ENCODE measurements around the gene KCNMB2. TPM values are rescaled to one million over a fixed set of nuclear protein-coding genes. Genes with fewer than 3 reads are reported as not detected.

The KCNMB2 gene
- total and polyA plus RNA-seq, 8 donors: 0.69 to 38.0 (median 2.3) TPM

DNA sequence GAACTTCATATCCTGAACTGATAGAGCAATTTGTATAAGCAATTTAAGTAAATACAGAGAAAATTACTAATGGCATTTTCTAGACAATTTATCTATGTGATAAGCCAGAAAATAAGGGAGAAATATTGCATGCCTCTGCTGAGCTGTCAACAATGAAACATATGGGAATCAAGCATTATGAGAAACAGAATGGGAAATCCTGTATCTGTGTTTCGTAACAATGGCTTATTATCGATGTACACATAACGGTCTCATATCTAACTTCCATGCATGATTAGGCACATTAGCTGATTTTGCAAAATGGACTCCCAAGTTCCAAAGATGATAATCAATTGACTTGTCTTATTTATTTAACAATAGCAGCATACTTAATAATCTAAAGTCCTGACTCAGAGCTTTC is 30.4 kb upstream of the KCNMB2 start:
- intact Hi-C loops (cut with DNase I): no loop called here
- no peak for FAIRE-seq

DNA sequence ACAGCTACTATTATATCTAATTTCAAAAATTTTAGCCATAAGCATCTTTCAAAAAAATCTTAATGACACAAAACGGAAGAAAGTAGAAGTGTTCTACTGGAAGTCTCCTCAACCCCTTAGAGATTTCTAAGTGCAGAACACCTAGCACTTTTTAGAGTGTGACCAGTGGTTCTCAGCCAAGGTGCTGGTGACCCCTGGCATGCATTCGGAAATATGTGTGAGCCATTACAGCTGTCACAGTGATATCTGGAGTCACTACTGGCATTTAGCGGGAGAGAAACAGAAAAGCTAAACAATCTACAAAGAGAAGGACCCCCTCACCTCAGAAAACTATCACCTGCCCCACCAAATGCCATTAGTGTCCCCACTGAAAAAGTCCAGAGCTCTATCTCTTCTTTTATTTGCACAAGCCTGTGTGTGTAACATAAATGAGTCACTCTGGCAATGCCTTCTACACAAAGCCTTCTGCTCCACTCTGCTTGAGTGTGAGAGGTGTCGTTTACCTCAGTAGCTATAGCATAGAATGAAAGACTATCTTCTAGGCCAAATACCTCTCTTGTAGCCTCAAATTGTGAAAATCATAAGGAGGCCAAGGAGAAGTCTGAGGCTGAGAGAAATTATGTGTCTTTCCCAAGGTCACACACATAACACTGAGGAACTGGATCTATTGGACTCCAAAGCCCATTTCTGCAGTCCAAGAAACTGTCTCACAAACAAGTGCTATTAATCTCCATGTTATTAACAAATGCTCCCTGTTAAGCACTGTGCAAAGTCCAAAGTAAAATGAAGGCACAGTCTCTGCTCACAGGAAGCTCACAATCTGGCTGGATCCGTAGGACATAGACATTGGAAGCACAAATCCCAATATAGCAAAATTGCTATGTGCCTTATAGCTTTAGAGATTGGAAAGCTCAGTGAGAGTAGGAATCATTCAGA is 28.5 kb upstream of the KCNMB2 start:
- Histone ChIP-seq H3K27ac (peak overlapping the region; percentile 41 to 79 (median 64)), H3K4me3 (no peak overlapping the region), H3K9me3 (no peaks in the 10 kb centered on the region), H3K27me3 (no peaks in the 10 kb centered on the region), H3K36me3 (no peaks in the 10 kb centered on the region), H3K4me1 (peaks cover 16 to 38% (median 36%) of the 10 kb centered on the region in 3 donors)
- no peak for FAIRE-seq
- peak; percentile 86 to 91 (median 89) for ATAC-seq
- intact Hi-C loops (cut with DNase I): no loop called here
- WGBS, 2 donors: 20 to 21% methylated on average over 5 of the region's 5 CpGs
- TF ChIP-seq, protein P1, sequence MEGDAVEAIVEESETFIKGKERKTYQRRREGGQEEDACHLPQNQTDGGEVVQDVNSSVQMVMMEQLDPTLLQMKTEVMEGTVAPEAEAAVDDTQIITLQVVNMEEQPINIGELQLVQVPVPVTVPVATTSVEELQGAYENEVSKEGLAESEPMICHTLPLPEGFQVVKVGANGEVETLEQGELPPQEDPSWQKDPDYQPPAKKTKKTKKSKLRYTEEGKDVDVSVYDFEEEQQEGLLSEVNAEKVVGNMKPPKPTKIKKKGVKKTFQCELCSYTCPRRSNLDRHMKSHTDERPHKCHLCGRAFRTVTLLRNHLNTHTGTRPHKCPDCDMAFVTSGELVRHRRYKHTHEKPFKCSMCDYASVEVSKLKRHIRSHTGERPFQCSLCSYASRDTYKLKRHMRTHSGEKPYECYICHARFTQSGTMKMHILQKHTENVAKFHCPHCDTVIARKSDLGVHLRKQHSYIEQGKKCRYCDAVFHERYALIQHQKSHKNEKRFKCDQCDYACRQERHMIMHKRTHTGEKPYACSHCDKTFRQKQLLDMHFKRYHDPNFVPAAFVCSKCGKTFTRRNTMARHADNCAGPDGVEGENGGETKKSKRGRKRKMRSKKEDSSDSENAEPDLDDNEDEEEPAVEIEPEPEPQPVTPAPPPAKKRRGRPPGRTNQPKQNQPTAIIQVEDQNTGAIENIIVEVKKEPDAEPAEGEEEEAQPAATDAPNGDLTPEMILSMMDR (IDR thresholded peaks at IDR 0.05): no peak
- DNase-seq: peak in 3 of 6 donors; percentile 20 to 31 (median 29)

More for the DNA sequence above, 30.4 kb upstream of the KCNMB2 start:
- Histone ChIP-seq H3K27ac (no peak overlapping the region), H3K27me3 (no peaks in the 10 kb centered on the region), H3K9me3 (no peaks in the 10 kb centered on the region), H3K36me3 (no peaks in the 10 kb centered on the region), H3K4me3 (no peak overlapping the region), H3K4me1 (peaks cover 16 to 38% (median 36%) of the 10 kb centered on the region in 3 donors)
- no peak for ATAC-seq
- TF ChIP-seq, protein P1 (IDR thresholded peaks at IDR 0.05): no peak
- 43 to 45% methylated on average over 3 of the region's 3 CpGs for WGBS, 2 donors
- DNase-seq: no peak

DNA sequence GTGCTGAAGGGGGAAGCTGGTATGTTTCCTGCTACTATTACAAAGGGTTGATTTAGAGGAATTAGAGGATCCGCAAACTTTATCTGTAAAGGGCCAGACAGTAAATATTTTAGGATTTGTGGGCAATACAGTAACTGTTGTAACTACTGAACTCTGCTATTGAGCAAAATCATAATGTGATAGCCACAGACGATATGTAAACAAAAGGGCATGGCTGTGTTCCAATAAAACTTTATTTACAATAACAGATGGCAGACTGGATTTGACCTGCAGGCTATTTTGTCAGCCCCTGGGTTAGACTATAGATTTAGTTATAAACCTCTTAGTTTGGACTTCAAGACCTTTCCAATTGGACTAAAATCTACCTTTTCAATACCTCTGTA is 27.8 kb upstream of the KCNMB2 start:
- H3K9me3 ChIP-seq: no peaks in the 10 kb centered on the region
- no peaks in the 10 kb centered on the region for H3K27me3 ChIP-seq
- H3K27ac ChIP-seq: peak overlapping the region; percentile 41 to 79 (median 64)
- intact Hi-C loops (cut with DNase I): no loop called here
- ATAC-seq (peak; percentile 23 to 33 (median 25)), DNase-seq (no peak), FAIRE-seq (no peak)
- peaks cover 16 to 38% (median 36%) of the 10 kb centered on the region in 3 donors for H3K4me1 ChIP-seq
- 26 to 28% methylated on average over 2 of the region's 2 CpGs for WGBS, 2 donors
- TF ChIP-seq, protein P1 (IDR thresholded peaks at IDR 0.05): no peak
- H3K36me3 ChIP-seq: no peaks in the 10 kb centered on the region
- H3K4me3 ChIP-seq: no peak overlapping the region

DNA sequence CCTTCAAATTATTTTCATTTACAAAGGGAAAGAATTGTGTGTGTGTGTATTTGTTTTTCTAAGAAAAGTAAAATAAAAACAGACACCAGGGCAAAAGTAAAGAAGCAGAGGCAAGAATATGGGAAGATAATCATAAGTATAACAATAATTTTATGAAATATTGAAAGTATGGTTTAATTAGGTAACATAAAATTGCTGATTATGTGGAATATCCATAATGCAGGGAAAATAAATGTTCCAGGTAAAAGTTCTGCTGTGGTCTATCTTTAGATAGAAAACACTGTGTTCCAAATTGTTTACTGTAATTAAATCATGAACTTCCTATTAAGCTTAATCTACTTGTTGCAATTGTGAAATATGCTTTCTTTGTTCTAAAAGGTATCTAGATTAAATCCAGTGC is 25.7 kb upstream of the KCNMB2 start:
- TF ChIP-seq, protein P1 (IDR thresholded peaks at IDR 0.05): no peak
- Histone ChIP-seq H3K9me3 (no peaks in the 10 kb centered on the region), H3K4me1 (peaks cover 10 to 26% (median 20%) of the 10 kb centered on the region in 3 donors), H3K27me3 (no peaks in the 10 kb centered on the region), H3K36me3 (no peaks in the 10 kb centered on the region), H3K27ac (no peak overlapping the region), H3K4me3 (no peak overlapping the region)
- no peak for FAIRE-seq
- intact Hi-C loops (cut with DNase I): no loop called here
- ATAC-seq: no peak
- DNase-seq: no peak

DNA sequence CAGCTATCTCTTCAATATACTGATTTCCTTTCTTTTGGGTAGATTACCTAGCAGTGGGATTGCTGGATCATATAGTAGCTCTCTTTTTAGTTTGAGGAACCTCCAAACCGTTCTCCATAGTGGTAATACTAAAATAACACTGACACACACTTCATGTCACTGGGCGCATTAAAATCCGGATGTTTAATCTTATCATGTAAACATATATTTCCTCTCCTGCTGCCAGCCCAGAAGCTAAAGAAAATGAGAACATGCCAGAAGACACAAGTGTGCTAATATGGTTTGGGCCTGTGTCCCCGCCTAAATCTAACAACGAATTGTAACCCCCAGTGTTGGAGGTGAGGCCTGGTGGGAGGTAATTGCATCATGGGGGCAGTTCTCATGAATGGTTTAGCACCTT is 23.6 kb upstream of the KCNMB2 start:
- ATAC-seq (no peak), DNase-seq (no peak), FAIRE-seq (no peak)
- H3K36me3 ChIP-seq: no peaks in the 10 kb centered on the region
- intact Hi-C loops (cut with DNase I): no loop called here
- H3K9me3 ChIP-seq: no peaks in the 10 kb centered on the region
- H3K4me1 ChIP-seq: peaks cover 9 to 17% (median 10%) of the 10 kb centered on the region in 3 donors
- H3K27ac ChIP-seq: no peak overlapping the region
- WGBS, 2 donors: 70 to 71% methylated on average over 5 of the region's 5 CpGs
- H3K27me3 ChIP-seq: no peaks in the 10 kb centered on the region
- TF ChIP-seq, protein P1 (IDR thresholded peaks at IDR 0.05): no peak
- no peak overlapping the region for H3K4me3 ChIP-seq
